ENCODE results near the gene PSAT1.

The PSAT1 gene

DNA sequence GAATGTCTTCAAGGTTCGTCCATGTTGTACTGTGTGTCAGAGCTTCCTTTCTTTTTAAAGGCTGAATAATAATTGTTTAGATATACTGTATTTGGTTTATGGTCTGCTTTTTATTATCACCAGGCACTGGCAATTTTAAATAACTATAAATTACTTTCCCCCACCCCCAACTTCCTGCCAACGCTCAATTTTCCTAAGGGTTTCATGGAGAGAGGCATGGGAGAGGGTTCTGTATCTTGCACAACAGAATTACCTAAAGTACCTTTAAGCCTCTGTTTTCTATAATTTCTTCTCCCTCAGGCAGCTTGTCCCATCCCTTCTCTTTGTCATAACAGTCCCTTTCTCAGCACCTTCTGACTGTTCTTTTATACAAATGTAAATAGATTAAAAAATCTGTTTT is 10.4 kb downstream of the PSAT1 start:
- no peaks in the 10 kb centered on the region for H3K4me1 ChIP-seq (ENCODE audit: low read depth, poor library complexity, severe bottlenecking)
- no peaks in the 10 kb centered on the region for H4K20me1 ChIP-seq (ENCODE audit: insufficient read depth)
- no peaks in the 10 kb centered on the region for H3K79me2 ChIP-seq (ENCODE audit: insufficient read depth, low read depth)
- H3K9ac ChIP-seq, result no peak overlapping the region
- H3K27me3 ChIP-seq (ENCODE audit: insufficient read depth, low read depth), result no peaks in the 10 kb centered on the region
- TF ChIP-seq, protein P1, sequence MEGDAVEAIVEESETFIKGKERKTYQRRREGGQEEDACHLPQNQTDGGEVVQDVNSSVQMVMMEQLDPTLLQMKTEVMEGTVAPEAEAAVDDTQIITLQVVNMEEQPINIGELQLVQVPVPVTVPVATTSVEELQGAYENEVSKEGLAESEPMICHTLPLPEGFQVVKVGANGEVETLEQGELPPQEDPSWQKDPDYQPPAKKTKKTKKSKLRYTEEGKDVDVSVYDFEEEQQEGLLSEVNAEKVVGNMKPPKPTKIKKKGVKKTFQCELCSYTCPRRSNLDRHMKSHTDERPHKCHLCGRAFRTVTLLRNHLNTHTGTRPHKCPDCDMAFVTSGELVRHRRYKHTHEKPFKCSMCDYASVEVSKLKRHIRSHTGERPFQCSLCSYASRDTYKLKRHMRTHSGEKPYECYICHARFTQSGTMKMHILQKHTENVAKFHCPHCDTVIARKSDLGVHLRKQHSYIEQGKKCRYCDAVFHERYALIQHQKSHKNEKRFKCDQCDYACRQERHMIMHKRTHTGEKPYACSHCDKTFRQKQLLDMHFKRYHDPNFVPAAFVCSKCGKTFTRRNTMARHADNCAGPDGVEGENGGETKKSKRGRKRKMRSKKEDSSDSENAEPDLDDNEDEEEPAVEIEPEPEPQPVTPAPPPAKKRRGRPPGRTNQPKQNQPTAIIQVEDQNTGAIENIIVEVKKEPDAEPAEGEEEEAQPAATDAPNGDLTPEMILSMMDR (conservative IDR thresholded peaks at IDR 0.05; ENCODE audit: low read depth, low read length), result no peak
- H3K4me2 ChIP-seq, result no peak overlapping the region
- no peak overlapping the region for H3K4me3 ChIP-seq (IDR thresholded peaks at IDR 0.05; ENCODE audit: insufficient read depth, low read depth, low read length)
- H3K36me3 ChIP-seq (ENCODE audit: insufficient read depth), result no peaks in the 10 kb centered on the region
- no peak overlapping the region for H2AFZ ChIP-seq (ENCODE audit: low read depth)
- H3K27ac ChIP-seq, result no peak overlapping the region

DNA sequence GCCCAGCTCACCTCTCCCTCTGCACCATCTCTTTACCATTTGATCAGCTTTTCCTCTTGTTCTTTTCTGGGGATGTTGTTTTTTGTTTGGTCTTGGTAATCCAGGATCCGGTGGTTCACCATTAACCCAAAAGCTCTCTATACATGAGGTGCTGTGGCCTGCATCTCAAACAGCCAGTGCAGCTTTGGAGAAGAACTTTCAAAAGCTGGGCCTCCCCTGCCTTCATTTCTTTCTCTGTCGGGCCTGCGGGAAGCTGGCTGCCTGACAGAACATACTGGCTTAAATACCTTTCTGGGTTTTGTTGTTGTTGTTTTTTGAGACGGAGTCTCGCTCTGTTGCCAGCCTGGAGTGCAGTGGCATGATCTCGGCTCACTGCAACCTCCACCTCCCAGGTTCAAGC is 12.1 kb downstream of the PSAT1 start:
- Histone ChIP-seq H3K4me3 (IDR thresholded peaks at IDR 0.05; ENCODE audit: insufficient read depth, low read depth, low read length) (no peak overlapping the region), H3K9ac (no peak overlapping the region), H3K4me2 (no peak overlapping the region), H2AFZ (ENCODE audit: low read depth) (no peak overlapping the region), H3K79me2 (ENCODE audit: insufficient read depth, low read depth) (no peaks in the 10 kb centered on the region), H3K4me1 (ENCODE audit: low read depth, poor library complexity, severe bottlenecking) (no peaks in the 10 kb centered on the region), H3K27me3 (ENCODE audit: insufficient read depth, low read depth) (no peaks in the 10 kb centered on the region), H3K36me3 (ENCODE audit: insufficient read depth) (no peaks in the 10 kb centered on the region), H3K27ac (no peak overlapping the region), H4K20me1 (ENCODE audit: insufficient read depth) (no peaks in the 10 kb centered on the region)
- TF ChIP-seq, protein P1 (conservative IDR thresholded peaks at IDR 0.05; ENCODE audit: low read depth, low read length), result no peak

DNA sequence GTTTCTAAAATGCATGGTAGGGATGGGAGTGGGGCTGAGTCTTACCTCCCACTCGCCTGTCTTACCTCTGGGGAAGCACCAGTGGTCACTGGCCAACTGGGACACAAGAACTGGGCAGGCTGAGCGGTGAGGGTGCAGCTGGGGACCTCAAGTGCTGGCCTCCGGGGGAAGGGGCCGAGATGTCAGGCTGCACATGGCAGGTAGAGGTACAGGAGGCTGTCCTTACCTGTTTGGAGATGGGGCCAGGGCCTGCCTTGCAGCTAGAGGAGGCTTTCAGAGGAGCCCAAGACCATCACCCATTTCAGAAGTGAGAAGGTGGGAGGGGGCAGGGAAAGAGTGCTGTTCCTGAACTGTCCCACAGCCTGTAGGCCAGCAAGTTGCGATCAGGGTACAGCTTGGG is 14.2 kb downstream of the PSAT1 start:
- no peaks in the 10 kb centered on the region for H3K36me3 ChIP-seq (ENCODE audit: insufficient read depth)
- TF ChIP-seq, protein P1 (conservative IDR thresholded peaks at IDR 0.05; ENCODE audit: low read depth, low read length), result no peak
- no peak overlapping the region for H2AFZ ChIP-seq (ENCODE audit: low read depth)
- no peaks in the 10 kb centered on the region for H4K20me1 ChIP-seq (ENCODE audit: insufficient read depth)
- no peak overlapping the region for H3K4me2 ChIP-seq
- no peak overlapping the region for H3K4me3 ChIP-seq (IDR thresholded peaks at IDR 0.05; ENCODE audit: insufficient read depth, low read depth, low read length)
- no peaks in the 10 kb centered on the region for H3K4me1 ChIP-seq (ENCODE audit: low read depth, poor library complexity, severe bottlenecking)
- no peak overlapping the region for H3K9ac ChIP-seq
- no peaks in the 10 kb centered on the region for H3K79me2 ChIP-seq (ENCODE audit: insufficient read depth, low read depth)
- H3K27me3 ChIP-seq (ENCODE audit: insufficient read depth, low read depth), result no peaks in the 10 kb centered on the region
- no peak overlapping the region for H3K27ac ChIP-seq

DNA sequence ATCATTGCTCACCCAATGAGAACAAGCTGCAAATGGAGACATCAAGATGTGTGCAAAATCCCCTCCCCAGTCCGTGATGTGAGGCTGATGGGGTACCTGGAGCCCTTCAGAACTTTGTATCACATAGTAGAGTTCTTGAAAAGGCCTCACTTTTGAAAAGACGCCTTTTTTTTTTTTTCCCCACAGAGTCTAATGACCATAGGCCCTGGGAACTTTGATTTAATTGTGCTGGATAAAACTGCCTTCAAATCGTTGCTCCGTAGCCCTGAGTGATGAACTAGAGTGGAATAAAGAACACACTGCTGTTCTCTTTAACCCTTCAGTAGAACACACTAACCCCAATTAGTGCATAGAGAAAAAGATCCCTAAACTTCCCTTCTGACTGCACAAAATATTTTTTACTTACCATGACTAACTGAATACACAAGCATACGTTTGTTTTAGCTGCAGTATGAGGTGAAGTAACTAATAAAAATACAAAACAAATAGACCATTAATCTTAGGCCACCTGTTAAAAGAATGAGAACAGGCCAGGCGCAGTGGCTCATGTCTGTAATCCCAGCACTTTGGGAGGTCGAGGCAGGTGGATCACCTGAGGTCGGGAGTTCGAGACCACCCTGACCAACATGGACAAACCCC is 15.1 kb downstream of the PSAT1 start:
- Histone ChIP-seq H3K4me1 (ENCODE audit: low read depth, poor library complexity, severe bottlenecking) (no peaks in the 10 kb centered on the region), H3K4me3 (IDR thresholded peaks at IDR 0.05; ENCODE audit: insufficient read depth, low read depth, low read length) (no peak overlapping the region), H4K20me1 (ENCODE audit: insufficient read depth) (no peaks in the 10 kb centered on the region), H3K27ac (no peak overlapping the region), H3K27me3 (ENCODE audit: insufficient read depth, low read depth) (no peaks in the 10 kb centered on the region), H3K9ac (no peak overlapping the region), H3K36me3 (ENCODE audit: insufficient read depth) (no peaks in the 10 kb centered on the region), H3K79me2 (ENCODE audit: insufficient read depth, low read depth) (no peaks in the 10 kb centered on the region), H2AFZ (ENCODE audit: low read depth) (no peak overlapping the region), H3K4me2 (no peak overlapping the region)
- TF ChIP-seq, protein P1 (conservative IDR thresholded peaks at IDR 0.05; ENCODE audit: low read depth, low read length), result no peak
